Epithelial cell of prostate (primary cell): ENCODE data around the gene TOB2.
"Not testable (repeated sequence)": the region's sequence is repeated elsewhere in the genome, so short reads cannot be mapped to it uniquely, and the experiment has no call there.

Experiments used
- DNase-seq: peaks from one replicate; pipeline ENCODE4 v3.0.0-alpha.2; 2011; ENCODE audit warnings: low read depth, low spot score
- H3K27ac ChIP-seq: fragments of 450-650 bp; 2 replicates; pipeline ENCODE4 v1.5.1; 2017; ENCODE audit warnings: mild to moderate bottlenecking

Gene TOB2

GRCh38 chr22:41469218-41469851 is 22.7 kb upstream of the TOB2 start:
- DNase-seq = no peak
- peak overlapping the region; percentile 80 for H3K27ac ChIP-seq

GRCh38 chr22:41468381-41469217 is 22.0 kb upstream of the TOB2 start, which contains the start of the genes ACO2 and PHF5A:
TSS of gene ACO2 (plus strand) at chr22:41469117. CDS start at chr22:41469147, 30 bp downstream.
TSS of gene PHF5A (minus strand) at chr22:41468692. CDS start at chr22:41468653, 39 bp downstream.
- peak within 1 kb of the TSS; percentile 80 for H3K27ac ChIP-seq
- peak; percentile 94 for DNase-seq

- DNase-seq = no peak
Observed at GRCh38 chr22:41461901-41462300, 15.3 kb upstream of the TOB2 start.

GRCh38 chr22:41460071-41460470 is 13.5 kb upstream of the TOB2 start:
- not testable (repeated sequence) for H3K27ac ChIP-seq, DNase-seq

More at GRCh38 chr22:41461901-41462300, 15.3 kb upstream of the TOB2 start:
- no peak overlapping the region for H3K27ac ChIP-seq

- no peak overlapping the region for H3K27ac ChIP-seq
- no peak for DNase-seq
Observed at GRCh38 chr22:41459431-41459830, 12.8 kb upstream of the TOB2 start.

GRCh38 chr22:41458161-41458728 is 11.6 kb upstream of the TOB2 start:
- DNase-seq = no peak
- H3K27ac ChIP-seq = no peak overlapping the region

GRCh38 chr22:41448189-41448808 is 1.7 kb upstream of the TOB2 start:
- peak overlapping the region; percentile 94 for H3K27ac ChIP-seq

GRCh38 chr22:41447435-41448188 is 1.0 kb upstream of the TOB2 start:
- DNase-seq = no peak
- peak overlapping the region; percentile 94 for H3K27ac ChIP-seq

More at GRCh38 chr22:41448189-41448808, 1.7 kb upstream of the TOB2 start:
- DNase-seq = peak; percentile 95

GRCh38 chr22:41446057-41446501 is 522 bp downstream of the TOB2 start:
- peak overlapping the region; percentile 94 for H3K27ac ChIP-seq
- DNase-seq = no peak

GRCh38 chr22:41445129-41446056 is 1.2 kb downstream of the TOB2 start:
- no peak for DNase-seq
- H3K27ac ChIP-seq = peak overlapping the region; percentile 94

- H3K27ac ChIP-seq = peak overlapping the region; percentile 94
- DNase-seq = peak; percentile 74
Observed at GRCh38 chr22:41444360-41445128, 2.1 kb downstream of the TOB2 start.

GRCh38 chr22:41442240-41442792 is 4.3 kb downstream of the TOB2 start:
- no peak for DNase-seq
- H3K27ac ChIP-seq = no peak overlapping the region

GRCh38 chr22:41440511-41440910 is 6.1 kb downstream of the TOB2 start:
- not testable (repeated sequence) for DNase-seq, H3K27ac ChIP-seq

GRCh38 chr22:41437198-41437597 is 9.4 kb downstream of the TOB2 start:
- no peak for DNase-seq
- H3K27ac ChIP-seq = no peak overlapping the region

GRCh38 chr22:41436322-41437113 is 10.1 kb downstream of the TOB2 start:
- no peak overlapping the region for H3K27ac ChIP-seq
- DNase-seq = no peak

- H3K27ac ChIP-seq = no peak overlapping the region
- DNase-seq = no peak
Observed at GRCh38 chr22:41435560-41435959, 11.0 kb downstream of the TOB2 start.
